GM15510 (cell line): ENCODE measurements around the gene INPP5D.

Source experiments
- POLR2A ChIP-seq: IDR thresholded peaks from 3 replicates; pipeline ENCODE4 v1.6.1; 2011; ENCODE audit warnings: borderline replicate concordance; ENCODE audit not compliant: insufficient read length; ENCODE audit errors: extremely low read depth

The INPP5D gene

DNA sequence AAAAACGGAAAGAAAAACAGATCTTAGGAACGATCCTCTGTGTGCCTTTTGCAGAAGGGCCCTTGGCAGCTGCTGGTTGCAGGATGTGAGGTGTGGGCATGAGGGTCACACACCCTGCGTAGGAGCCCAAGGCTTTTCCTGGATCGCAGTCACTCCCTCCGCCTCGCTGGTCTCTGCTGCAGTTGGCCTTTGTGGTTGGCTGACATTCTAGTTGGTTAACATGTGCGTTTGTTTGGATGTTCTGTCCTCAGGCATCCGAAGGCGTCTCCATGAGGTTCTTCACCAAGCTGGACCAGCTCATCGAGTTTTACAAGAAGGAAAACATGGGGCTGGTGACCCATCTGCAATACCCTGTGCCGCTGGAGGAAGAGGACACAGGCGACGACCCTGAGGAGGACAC, 61.7 kb downstream of the INPP5D start:
- TF ChIP-seq POLR2A, result no peak

DNA sequence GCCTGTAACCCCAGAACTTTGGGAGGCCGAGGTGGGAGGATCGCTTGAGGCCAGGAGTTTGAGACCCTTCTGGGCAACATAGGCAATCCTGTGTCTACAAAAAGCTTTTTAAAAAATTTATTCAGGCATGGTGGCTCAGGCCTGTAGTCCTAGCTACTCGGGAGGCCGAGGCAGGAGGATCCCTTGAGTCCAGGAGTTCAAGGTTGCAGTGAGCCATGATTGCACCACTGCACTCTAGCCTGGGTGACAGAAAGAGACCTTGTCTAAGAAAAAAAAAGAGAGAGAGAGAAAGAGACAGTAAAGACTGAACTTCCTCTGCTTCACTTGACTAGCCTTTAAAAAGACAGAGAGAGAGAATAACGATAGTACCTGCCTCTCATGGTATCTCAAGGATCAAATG, 62.4 kb downstream of the INPP5D start:
- TF ChIP-seq POLR2A, result no peak

DNA sequence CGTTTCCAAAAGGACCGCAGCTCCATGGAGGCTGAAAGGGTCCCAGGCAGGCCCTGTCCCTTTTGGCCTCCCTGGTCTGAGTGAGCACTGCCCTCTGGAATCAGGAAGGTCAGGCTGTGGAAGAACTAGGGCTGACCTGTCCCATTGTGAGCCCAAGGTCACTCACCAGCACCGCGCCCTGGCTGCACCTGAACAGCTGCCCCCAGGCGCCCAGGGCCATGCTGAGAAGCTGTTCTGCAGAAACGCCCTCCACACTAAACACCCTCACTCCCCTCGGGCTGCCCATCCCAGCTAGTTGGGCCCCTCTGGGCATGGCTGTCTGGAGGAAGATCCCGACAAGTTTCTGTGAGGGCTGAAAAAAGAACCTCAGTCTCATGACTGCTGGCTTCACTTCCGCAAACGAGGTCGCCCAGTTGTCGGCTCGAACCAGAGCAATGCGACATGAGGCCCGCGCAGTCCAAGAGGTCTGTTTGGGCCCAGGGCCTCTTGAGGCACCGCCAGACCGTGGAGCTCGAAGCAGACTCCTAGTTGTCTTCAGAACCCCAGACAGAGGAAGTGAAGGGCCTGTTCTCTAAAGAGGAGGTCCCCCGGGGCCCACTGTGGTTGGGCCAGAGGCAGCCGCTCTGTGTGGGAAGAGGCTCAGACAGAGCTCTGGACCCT, 64.4 kb downstream of the INPP5D start:
- TF ChIP-seq POLR2A, result peak; percentile 30

DNA sequence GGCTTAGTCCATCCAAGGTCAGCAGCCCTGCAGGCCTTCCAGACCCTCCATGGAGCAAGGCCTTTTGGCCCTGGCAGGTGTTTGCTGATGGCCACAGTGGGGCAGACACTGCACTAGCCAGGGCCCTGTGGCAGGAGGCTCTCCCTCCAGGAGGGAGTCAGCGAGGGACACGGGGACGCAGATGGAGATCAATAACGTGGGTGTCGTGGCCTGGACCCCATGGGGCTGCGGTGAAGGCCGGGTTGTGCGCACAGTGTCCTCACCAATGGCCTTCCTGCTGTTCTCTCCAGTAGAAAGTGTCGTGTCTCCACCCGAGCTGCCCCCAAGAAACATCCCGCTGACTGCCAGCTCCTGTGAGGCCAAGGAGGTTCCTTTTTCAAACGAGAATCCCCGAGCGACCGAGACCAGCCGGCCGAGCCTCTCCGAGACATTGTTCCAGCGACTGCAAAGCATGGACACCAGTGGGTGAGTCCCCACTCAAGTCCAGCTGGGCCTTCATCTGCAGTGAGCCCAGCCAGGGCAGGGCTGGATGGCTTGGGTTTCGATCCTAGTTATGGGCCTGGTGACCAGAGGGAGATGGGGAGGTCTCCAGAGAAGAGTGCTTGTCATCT, 65.4 kb downstream of the INPP5D start:
- no peak for TF ChIP-seq POLR2A

DNA sequence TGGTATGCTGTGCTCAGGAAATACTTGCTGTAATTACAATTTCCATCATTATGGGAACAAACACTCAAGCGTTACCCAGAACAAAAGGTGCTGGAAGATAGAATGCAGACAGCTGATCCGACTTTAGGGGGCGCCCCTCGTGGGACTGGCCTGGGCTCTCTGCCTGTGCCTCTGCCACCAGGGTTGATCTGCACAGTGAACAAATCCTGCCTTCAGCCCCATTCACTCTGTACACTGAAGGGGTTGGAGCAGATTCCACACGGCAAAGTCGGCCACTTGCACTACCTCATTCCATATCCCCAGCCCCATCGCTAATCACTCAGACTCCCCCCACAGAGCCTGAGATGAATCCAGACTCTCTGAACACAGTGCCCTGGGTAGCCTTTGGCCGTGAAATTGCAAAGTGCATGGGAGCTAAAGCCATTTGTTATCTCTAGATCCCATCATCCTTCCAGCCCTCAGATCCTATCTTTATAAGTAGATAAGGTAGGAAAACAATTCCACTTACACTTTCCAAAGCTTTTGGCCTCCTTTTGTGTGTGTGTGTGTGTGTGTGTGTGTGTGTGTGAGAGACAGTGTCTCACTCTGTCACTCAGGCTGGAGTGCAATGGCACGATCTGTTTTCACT, 69.3 kb downstream of the INPP5D start:
- no peak for TF ChIP-seq POLR2A

DNA sequence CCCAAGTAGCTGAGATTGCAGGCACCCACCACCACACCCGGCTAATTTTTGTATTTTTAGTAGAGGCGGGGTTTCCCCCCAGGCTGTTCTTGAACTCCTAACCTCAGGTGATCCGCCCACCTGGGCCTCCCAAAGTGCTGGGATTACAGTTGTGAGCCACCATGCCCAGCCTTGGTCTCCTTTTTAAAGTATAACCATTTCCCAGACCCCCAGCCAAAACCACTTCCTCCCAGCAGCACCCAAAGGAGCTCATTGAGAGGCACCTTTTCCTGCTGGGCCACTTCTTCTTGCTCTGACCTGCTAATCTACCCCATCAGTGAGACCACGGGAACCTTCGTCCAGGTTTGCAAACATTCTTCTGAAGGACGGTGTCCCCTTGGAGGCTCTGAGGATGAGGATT, 69.9 kb downstream of the INPP5D start:
- no peak for TF ChIP-seq POLR2A

DNA sequence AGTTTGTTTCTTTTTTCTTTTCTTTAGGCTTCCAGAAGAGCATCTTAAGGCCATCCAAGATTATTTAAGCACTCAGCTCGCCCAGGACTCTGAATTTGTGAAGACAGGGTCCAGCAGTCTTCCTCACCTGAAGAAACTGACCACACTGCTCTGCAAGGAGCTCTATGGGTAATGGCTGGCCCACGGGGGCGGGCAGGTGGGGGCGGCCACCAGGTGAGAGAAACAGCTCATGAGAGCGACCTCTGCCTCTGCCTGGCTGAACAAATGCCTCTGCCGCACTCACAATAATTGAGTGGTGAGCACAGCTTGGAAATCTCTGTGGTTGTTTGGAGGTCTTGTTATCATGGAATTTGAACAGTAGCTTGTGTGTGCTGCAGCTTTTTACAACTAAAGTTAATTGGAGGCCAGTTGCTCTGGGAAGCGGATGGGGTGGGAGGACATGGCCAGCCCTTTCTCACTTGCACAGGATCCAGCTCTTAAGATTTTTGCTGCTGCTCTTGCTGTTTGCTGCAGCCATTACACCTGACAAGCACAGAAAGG, 70.4 kb downstream of the INPP5D start:
- no peak for TF ChIP-seq POLR2A

DNA sequence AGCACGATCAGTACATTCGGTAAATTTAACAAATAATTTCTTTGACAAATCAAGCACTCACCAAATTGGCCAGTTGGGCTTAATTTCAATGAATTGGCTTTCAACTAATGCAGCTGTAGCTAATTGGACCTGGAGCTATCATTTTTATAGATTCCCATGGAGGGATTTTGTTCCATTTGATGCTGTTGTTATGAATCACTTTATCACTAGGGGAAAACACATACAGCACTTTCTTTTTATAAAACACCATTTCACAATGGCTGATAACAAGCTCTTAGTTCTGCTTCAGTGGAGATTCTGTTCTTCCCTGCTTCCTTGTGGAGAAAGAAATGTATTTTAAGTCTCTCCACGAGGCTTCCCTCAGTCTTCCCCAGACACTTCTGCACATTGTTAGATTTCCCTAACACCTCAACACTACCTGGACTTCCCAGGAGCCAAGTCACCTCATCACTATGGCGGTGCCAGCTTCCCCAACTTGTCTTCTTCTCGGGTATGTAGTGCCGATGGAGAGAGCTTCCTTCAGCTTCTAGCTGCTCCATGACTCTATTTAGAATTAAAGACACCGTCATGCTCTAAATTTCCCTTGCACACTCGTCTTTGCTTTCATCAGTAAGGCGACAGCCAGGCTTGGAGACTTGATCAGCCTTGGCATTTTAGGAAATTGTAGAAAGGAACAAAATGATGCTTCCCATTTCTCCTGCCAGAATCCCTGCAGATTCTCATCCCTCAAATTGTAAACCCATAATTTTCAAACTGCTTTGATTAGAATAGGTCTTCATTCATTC, 72.0 kb downstream of the INPP5D start:
- TF ChIP-seq POLR2A, result no peak

DNA sequence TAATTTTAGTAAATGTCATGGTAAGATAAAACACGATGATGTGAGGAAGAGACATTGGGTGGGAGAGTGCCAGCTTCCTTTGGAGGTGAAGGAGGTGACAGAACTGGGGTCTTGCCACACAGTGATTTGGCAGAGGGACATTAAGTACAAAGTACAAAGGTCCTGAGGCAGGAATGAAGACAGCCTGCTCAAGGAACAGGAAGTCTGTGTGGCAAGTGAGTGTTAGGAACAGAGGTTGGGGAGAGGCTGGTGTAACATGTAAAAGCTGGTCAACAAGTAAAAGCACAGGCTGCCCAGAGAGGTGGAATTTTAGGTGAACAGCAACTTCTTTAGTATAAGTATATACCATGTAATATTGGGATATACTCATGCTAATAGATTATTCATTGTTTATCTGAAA, 73.1 kb downstream of the INPP5D start:
- TF ChIP-seq POLR2A, result no peak

DNA sequence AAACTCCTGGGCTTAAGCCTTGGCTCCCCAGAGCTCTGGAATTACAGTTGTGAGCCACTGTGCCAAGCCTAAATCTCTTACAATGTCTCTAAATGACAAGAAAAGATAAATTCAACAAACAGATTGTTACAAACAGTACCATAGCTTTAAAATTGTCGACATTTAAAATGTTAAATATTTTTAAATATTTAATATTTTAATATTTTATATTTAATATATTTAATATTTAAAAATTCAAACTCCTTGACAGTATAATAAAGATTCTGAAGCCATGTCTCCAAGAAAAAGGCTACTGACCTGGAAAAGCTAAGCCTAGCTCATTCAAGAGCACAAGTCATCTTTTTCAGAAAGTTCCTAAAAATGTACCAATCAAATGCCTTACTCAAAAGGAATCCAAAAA, 75.3 kb downstream of the INPP5D start:
- no peak for TF ChIP-seq POLR2A

DNA sequence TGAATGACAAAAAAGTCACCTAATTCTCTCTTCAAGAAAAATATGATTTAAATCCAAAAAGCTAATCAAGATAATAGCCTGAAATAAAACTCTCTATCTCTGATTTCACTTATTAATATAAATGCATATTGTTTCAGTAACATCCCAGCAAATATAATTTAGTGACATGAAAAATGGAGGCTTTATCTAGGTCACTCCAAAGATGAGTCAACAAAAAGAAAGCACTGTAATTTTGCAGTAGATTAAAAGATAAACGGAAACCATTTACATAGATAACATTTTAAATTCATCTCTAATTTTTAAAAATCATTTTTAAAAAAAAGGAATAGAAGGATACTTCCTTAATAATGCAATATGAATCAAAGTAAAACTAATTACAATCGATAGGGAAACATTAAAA, 76.9 kb downstream of the INPP5D start:
- no peak for TF ChIP-seq POLR2A

DNA sequence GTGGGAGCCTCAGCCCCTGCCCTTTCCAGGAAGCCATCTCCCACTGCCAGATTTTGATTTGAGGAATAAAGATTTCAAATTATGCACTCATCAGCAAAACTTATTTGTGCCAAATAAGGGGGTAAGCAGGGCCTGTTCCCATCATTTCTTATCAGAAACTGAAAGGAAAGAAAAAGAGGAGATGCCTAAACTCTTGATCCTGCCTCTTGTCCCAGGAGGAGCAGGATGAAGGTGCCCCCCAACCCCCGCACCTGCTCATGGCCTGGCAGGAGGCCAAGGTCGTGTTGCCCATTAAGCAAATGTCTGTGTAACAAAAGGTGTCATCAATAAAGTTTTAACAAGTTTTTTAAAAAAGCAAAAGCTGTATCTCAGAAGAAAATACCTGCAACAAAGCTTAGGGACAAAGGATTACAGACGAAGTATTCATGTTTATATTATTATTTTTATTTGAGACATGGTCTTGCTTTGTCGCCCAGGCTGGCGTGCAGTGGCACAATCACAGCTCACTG, 80.0 kb downstream of the INPP5D start:
- TF ChIP-seq POLR2A, result no peak

DNA sequence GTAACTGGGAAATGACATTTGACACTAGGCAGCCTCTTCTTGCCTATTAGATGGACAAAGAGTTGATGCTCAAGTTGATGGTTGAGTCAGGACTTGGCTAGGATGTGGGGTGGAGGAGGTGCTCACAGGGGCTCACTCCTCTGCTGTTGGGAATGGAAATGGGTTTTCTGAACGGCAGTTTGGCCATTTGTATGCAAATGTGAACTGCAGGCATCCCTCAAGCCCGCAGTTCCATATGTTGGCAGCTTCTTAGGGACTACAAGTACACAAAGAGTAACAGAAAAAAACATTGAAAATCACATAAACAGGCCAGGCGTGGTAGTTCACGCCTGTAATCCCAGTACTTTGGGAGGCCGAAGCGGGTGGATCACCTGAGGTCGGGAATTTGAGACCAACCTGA, 80.8 kb downstream of the INPP5D start:
- TF ChIP-seq POLR2A, result no peak

DNA sequence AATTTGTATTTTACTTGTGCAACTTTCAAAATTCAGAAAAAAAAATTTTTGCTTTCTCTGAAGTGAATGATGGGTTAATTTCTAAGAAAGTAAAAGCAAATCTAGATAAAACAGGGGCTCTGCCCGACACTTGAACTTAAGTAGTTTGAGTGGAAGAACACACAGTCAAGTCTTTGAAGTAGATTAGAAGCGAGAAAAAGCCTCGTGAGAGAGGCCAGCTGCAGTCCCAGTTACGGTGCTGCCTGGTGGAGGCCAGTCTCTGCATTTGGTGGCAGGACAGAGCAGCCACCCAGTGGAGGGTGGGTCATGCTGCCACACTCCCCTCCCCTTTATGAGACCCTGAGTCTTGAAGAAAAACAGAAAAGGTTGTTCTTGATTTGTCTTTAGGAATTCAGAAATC, 81.8 kb downstream of the INPP5D start:
- no peak for TF ChIP-seq POLR2A

DNA sequence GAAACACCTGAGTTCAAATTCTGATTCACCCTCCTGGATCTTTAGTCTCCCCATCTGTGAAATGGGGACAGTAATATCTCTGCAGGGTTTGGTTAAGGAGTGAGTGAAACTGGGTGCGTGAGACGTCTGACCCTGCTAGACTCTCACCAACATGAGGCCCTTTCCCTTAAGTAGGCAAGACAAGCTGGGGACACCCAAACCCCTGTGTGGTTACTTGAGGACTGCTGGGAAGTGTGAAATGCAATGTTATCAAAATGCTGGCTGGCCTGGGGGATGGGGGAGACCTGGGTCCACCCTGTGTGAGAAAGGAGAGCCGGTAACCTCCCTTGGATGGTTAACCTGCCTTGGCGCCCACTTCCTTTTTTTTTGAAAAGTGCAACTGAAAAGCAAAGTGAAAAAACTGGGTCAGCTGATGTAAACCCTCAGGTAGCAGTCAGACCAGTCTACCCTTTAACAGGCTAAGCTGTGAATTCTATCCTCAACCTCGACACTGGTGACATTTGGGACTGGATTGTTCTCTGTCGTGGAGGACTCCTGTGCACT, 82.3 kb downstream of the INPP5D start:
- peak; percentile 9 for TF ChIP-seq POLR2A
